ENCODE results near the gene PTPRK. TPM values are rescaled to one million over a fixed set of nuclear protein-coding genes. Genes with fewer than 3 reads are reported as not detected.

PTPRK gene
- total and polyA plus RNA-seq, 2 experiments from 2014 or later, result 26.9 to 56.4 TPM

DNA sequence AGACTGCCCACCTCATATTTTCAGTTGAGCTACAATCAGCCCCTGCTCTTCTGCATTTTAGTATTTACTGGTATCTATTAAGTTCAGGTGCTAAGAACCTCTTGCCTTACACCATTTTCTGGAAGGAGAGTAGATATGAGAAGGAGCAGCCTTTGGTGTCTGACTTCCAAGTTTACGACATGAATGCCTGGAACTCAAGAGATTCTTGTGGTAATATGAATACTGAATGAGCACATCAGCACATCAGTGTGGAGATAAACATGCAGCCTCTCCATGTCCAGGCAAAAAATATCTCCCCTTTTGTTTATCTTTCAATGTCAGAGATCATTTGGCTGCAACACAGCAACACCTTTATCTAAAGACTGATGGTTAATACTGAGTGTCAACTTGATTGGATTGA is 553.8 kb downstream of the PTPRK start:
- H3K4me2 ChIP-seq, result no peak overlapping the region
- H3K79me2 ChIP-seq (replicated peaks; ENCODE audit: insufficient read depth), result no peaks in the 10 kb centered on the region
- Mint-ChIP-seq H3K4me1 (0 out of 3 replicates have a peak, but pooled peaks cover 2% of the 10 kb centered on the region), H3K9me3 (no peaks in the 10 kb centered on the region), H3K27me3 (ENCODE audit: insufficient read depth, low read depth, poor library complexity) (no peaks in the 10 kb centered on the region), H3K36me3 (ENCODE audit: low read depth) (peaks cover 4% of the 10 kb centered on the region; the same call in 1 of the 3 replicates), H3K27ac (no peak overlapping the region), H3K4me3 (no peak overlapping the region)
- no peaks in the 10 kb centered on the region for H3F3A ChIP-seq (replicated peaks; ENCODE audit: low read depth)
- no peaks in the 10 kb centered on the region for H3K36me3 ChIP-seq (ENCODE audit: insufficient read depth)
- no peak overlapping the region for H3K4me3 ChIP-seq
- no peaks in the 10 kb centered on the region for H4K20me1 ChIP-seq (replicated peaks; ENCODE audit: insufficient read depth)
- DNase-seq (ENCODE audit: low spot score), result no peak
- no peaks in the 10 kb centered on the region for H3K9me2 ChIP-seq (ENCODE audit: insufficient read depth)
- no peaks in the 10 kb centered on the region for H3K4me1 ChIP-seq (ENCODE audit: insufficient read depth)
- TF ChIP-seq STAT1 (IDR thresholded peaks at IDR 0.05; ENCODE audit: unreplicated experiment) (no peak), NANOG (IDR thresholded peaks at IDR 0.05; ENCODE audit: borderline replicate concordance) (no peak), ZNF114 (CRISPR knock-in tag; IDR thresholded peaks at IDR 0.05) (no peak), JUNB (IDR thresholded peaks at IDR 0.05; ENCODE audit: unreplicated experiment) (no peak), POLR2AphosphoS5 (IDR thresholded peaks at IDR 0.05; ENCODE audit: low read depth) (no peak), EZH2 (IDR thresholded peaks at IDR 0.05; ENCODE audit: low read depth, unreplicated experiment) (no peak), EZH2phosphoT487 (IDR thresholded peaks at IDR 0.05; ENCODE audit: unreplicated experiment) (no peak), ZNF331 (CRISPR knock-in tag; IDR thresholded peaks at IDR 0.05; ENCODE audit: low read depth) (no peak), CREB1 (CRISPR knock-in tag; IDR thresholded peaks at IDR 0.05; ENCODE audit: low read depth) (no peak)
- TF ChIP-seq, protein P1, sequence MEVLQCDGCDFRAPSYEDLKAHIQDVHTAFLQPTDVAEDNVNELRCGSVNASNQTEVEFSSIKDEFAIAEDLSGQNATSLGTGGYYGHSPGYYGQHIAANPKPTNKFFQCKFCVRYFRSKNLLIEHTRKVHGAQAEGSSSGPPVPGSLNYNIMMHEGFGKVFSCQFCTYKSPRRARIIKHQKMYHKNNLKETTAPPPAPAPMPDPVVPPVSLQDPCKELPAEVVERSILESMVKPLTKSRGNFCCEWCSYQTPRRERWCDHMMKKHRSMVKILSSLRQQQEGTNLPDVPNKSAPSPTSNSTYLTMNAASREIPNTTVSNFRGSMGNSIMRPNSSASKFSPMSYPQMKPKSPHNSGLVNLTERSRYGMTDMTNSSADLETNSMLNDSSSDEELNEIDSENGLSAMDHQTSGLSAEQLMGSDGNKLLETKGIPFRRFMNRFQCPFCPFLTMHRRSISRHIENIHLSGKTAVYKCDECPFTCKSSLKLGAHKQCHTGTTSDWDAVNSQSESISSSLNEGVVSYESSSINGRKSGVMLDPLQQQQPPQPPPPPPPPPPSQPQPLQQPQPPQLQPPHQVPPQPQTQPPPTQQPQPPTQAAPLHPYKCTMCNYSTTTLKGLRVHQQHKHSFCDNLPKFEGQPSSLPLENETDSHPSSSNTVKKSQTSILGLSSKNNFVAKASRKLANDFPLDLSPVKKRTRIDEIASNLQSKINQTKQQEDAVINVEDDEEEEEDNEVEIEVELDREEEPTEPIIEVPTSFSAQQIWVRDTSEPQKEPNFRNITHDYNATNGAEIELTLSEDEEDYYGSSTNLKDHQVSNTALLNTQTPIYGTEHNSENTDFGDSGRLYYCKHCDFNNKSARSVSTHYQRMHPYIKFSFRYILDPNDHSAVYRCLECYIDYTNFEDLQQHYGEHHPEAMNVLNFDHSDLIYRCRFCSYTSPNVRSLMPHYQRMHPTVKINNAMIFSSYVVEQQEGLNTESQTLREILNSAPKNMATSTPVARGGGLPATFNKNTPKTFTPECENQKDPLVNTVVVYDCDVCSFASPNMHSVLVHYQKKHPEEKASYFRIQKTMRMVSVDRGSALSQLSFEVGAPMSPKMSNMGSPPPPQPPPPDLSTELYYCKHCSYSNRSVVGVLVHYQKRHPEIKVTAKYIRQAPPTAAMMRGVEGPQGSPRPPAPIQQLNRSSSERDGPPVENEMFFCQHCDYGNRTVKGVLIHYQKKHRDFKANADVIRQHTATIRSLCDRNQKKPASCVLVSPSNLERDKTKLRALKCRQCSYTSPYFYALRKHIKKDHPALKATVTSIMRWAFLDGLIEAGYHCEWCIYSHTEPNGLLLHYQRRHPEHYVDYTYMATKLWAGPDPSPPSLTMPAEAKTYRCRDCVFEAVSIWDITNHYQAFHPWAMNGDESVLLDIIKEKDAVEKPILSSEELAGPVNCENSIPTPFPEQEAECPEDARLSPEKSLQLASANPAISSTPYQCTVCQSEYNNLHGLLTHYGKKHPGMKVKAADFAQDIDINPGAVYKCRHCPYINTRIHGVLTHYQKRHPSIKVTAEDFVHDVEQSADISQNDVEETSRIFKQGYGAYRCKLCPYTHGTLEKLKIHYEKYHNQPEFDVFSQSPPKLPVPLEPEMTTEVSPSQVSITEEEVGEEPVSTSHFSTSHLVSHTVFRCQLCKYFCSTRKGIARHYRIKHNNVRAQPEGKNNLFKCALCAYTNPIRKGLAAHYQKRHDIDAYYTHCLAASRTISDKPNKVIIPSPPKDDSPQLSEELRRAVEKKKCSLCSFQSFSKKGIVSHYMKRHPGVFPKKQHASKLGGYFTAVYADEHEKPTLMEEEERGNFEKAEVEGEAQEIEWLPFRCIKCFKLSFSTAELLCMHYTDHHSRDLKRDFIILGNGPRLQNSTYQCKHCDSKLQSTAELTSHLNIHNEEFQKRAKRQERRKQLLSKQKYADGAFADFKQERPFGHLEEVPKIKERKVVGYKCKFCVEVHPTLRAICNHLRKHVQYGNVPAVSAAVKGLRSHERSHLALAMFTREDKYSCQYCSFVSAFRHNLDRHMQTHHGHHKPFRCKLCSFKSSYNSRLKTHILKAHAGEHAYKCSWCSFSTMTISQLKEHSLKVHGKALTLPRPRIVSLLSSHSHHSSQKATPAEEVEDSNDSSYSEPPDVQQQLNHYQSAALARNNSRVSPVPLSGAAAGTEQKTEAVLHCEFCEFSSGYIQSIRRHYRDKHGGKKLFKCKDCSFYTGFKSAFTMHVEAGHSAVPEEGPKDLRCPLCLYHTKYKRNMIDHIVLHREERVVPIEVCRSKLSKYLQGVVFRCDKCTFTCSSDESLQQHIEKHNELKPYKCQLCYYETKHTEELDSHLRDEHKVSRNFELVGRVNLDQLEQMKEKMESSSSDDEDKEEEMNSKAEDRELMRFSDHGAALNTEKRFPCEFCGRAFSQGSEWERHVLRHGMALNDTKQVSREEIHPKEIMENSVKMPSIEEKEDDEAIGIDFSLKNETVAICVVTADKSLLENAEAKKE (CRISPR knock-in tag; IDR thresholded peaks at IDR 0.05), result no peak
- TF ChIP-seq, protein P2, sequence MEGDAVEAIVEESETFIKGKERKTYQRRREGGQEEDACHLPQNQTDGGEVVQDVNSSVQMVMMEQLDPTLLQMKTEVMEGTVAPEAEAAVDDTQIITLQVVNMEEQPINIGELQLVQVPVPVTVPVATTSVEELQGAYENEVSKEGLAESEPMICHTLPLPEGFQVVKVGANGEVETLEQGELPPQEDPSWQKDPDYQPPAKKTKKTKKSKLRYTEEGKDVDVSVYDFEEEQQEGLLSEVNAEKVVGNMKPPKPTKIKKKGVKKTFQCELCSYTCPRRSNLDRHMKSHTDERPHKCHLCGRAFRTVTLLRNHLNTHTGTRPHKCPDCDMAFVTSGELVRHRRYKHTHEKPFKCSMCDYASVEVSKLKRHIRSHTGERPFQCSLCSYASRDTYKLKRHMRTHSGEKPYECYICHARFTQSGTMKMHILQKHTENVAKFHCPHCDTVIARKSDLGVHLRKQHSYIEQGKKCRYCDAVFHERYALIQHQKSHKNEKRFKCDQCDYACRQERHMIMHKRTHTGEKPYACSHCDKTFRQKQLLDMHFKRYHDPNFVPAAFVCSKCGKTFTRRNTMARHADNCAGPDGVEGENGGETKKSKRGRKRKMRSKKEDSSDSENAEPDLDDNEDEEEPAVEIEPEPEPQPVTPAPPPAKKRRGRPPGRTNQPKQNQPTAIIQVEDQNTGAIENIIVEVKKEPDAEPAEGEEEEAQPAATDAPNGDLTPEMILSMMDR (conservative IDR thresholded peaks at IDR 0.05; ENCODE audit: low read depth in 2 of 2), result no peak
- TF ChIP-seq, protein P3, sequence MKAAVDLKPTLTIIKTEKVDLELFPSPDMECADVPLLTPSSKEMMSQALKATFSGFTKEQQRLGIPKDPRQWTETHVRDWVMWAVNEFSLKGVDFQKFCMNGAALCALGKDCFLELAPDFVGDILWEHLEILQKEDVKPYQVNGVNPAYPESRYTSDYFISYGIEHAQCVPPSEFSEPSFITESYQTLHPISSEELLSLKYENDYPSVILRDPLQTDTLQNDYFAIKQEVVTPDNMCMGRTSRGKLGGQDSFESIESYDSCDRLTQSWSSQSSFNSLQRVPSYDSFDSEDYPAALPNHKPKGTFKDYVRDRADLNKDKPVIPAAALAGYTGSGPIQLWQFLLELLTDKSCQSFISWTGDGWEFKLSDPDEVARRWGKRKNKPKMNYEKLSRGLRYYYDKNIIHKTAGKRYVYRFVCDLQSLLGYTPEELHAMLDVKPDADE (IDR thresholded peaks at IDR 0.05), result no peak
- TF ChIP-seq, protein P4, sequence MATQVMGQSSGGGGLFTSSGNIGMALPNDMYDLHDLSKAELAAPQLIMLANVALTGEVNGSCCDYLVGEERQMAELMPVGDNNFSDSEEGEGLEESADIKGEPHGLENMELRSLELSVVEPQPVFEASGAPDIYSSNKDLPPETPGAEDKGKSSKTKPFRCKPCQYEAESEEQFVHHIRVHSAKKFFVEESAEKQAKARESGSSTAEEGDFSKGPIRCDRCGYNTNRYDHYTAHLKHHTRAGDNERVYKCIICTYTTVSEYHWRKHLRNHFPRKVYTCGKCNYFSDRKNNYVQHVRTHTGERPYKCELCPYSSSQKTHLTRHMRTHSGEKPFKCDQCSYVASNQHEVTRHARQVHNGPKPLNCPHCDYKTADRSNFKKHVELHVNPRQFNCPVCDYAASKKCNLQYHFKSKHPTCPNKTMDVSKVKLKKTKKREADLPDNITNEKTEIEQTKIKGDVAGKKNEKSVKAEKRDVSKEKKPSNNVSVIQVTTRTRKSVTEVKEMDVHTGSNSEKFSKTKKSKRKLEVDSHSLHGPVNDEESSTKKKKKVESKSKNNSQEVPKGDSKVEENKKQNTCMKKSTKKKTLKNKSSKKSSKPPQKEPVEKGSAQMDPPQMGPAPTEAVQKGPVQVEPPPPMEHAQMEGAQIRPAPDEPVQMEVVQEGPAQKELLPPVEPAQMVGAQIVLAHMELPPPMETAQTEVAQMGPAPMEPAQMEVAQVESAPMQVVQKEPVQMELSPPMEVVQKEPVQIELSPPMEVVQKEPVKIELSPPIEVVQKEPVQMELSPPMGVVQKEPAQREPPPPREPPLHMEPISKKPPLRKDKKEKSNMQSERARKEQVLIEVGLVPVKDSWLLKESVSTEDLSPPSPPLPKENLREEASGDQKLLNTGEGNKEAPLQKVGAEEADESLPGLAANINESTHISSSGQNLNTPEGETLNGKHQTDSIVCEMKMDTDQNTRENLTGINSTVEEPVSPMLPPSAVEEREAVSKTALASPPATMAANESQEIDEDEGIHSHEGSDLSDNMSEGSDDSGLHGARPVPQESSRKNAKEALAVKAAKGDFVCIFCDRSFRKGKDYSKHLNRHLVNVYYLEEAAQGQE (IDR thresholded peaks at IDR 0.05; ENCODE audit: unreplicated experiment), result no peak
- ATAC-seq, result no peak
- no peak overlapping the region for H3K27ac ChIP-seq (ENCODE audit: low read depth)
- H2AFZ ChIP-seq, result no peak overlapping the region
- H3K27me3 ChIP-seq (ENCODE audit: insufficient read depth), result no peaks in the 10 kb centered on the region
